ENCODE measurements around the gene GIGYF2.

GRCh38 chr2:232900811-232901735 lies 203.9 kb downstream of the GIGYF2 start:
- TF ChIP-seq CTCF (IDR thresholded peaks at IDR 0.05) (no peak), ZFX (IDR thresholded peaks at IDR 0.05; ENCODE audit: borderline replicate concordance) (no peak)
